Psoas muscle (tissue), 8 donors: ENCODE data around the gene MTF2. TPM values are rescaled to one million over a fixed set of nuclear protein-coding genes. Genes with fewer than 3 reads are reported as not detected.

Experiments used
- ATAC-seq, 4 donors: fragments of 200-7000 bp; cut with Tn5 transposase; one replicate each; pipeline ENCODE4 v1.9.1; 2020; ENCODE audit warnings: moderate library complexity in 3 of 4, mild to moderate bottlenecking in 2 of 4
- DNase-seq, 2 donors: peaks; one replicate each; pipeline ENCODE4 v3.0.0-alpha.2; 2020
- H3K27ac ChIP-seq: fragments of 200-600 bp; one replicate; pipeline ENCODE4 v1.8.0; 2022
- H3K27me3 ChIP-seq, 3 donors: fragments of 200-600 bp in 1 of 3; one replicate each; pipeline versions ENCODE4 v1.6.1 to v1.8.0; 2013 to 2022; ENCODE audit warnings: low read length in 2 of 3, mild to moderate bottlenecking in 2 of 3, moderate library complexity in 1 of 3; ENCODE audit not compliant: insufficient read depth in 3 of 3
- H3K36me3 ChIP-seq, 2 donors: fragments of 200-600 bp in 1 of 2; one replicate each; pipeline versions ENCODE4 v1.6.1 to v1.8.0; 2013 to 2022; ENCODE audit warnings: low read depth in 1 of 2, mild to moderate bottlenecking in 1 of 2, moderate library complexity in 1 of 2; ENCODE audit not compliant: insufficient read depth in 1 of 2
- H3K4me1 ChIP-seq: fragments of 200-600 bp; one replicate; pipeline ENCODE4 v1.8.0; 2022
- H3K4me3 ChIP-seq: fragments of 200-600 bp; one replicate; pipeline ENCODE4 v1.8.0; 2022; ENCODE audit warnings: mild to moderate bottlenecking
- H3K9me3 ChIP-seq: fragments of 200-600 bp; one replicate; pipeline ENCODE4 v1.8.0; 2022
- CTCF ChIP-seq: fragments of 200-600 bp; IDR thresholded peaks from one replicate; pipeline ENCODE4 v1.8.0; 2022; ENCODE audit warnings: antibody characterized with exemption
- WGBS, 3 donors: extraction: QIAGEN DNeasy Blood & Tissue Kit; methylation state at CpG; one replicate each; pipeline versions ENCODE4 v1.1.6 to v1.1.7; 2013; 5-methylcytosine and 5-hydroxymethylcytosine counted together
- intact Hi-C, 2 donors: fragments of 100-400 bp; cut with DNase I; formaldehyde crosslinking; loops; one replicate each; pipeline versions ENCODE4 v1.11.0 to v1.14.2; 2022
- polyA plus RNA-seq, 3 donors: library from polyadenylated mRNA; stranded (reverse); fragments of 200-250 nt; gene quantifications; one replicate each; pipeline ENCODE4 v1.2.3, GENCODE V29; 2013
- total RNA-seq, 4 donors: library from RNA; stranded (reverse); fragmentation: NEBNext Ultra II Directional in 2 of 4; extraction: Animal tissue kit (Norgen Biotek cat#: 25700) in 2 of 4; gene quantifications; one replicate each; pipeline versions ENCODE4 v1.2.1 to v1.2.4, GENCODE V29; 2021 to 2023
- donor health status: healthy with polysubstance abuse.
- donor health status: DM: no; HTN: no; CAD: no; lungs with moderate emphysema.
- donor health status: Bipolar disorder and iron deficiency.
- donor health status: healthy.
- donor health status: DM: yes; HTN: yes; CAD: no.
- donor health status: DM: no; HTN: no; CAD: no.
- donor health status: DM: no; HTN: no; CAD: no.
- donor health status: DM: yes; HTN: yes; CAD: no.

Gene MTF2
- total and polyA plus RNA-seq, 7 donors, result 4.1 to 10.6 (median 7.6) TPM

GRCh38 chr1:93079685-93080141 is 630 bp downstream of the MTF2 start:
- Histone ChIP-seq H3K36me3 (peaks cover 0 to 2% of the 10 kb centered on the region in 2 donors), H3K4me1 (peaks cover 21% of the 10 kb centered on the region), H3K9me3 (peaks cover 5% of the 10 kb centered on the region), H3K4me3 (peak overlapping the region; percentile 82), H3K27ac (peak overlapping the region; percentile 84), H3K27me3 (no peaks in the 10 kb centered on the region)
- TF ChIP-seq CTCF, result no peak
- intact Hi-C loops, result loop anchor here (5.0 kb wide), 2 partner anchors 98 to 103 kb away; partner anchors contain the start of genes CCDC18 (in 1 of the 2) and TMED5 (in 1 of the 2)
- 0 to 2% (median 1%) methylated on average over 13 of the region's 13 CpGs for WGBS, 3 donors
- ATAC-seq (peak in 3 of 4 donors; percentile 12 to 35 (median 29)), DNase-seq (peak; percentile 21 to 56)

- 0 to 2% (median 1%) methylated on average over 5 of the region's 5 CpGs for WGBS, 3 donors
Observed at GRCh38 chr1:93080179-93080823, 1.2 kb downstream of the MTF2 start.

GRCh38 chr1:93081716-93082115 is 2.6 kb downstream of the MTF2 start:
- no peak for DNase-seq
- Histone ChIP-seq H3K27ac (no peak overlapping the region), H3K9me3 (peaks cover 5% of the 10 kb centered on the region), H3K27me3 (no peaks in the 10 kb centered on the region), H3K36me3 (peaks cover 4 to 14% of the 10 kb centered on the region in 2 donors), H3K4me1 (peaks cover 21% of the 10 kb centered on the region), H3K4me3 (peak overlapping the region; percentile 82)
- intact Hi-C loops, result no loop called here
- no peak for ATAC-seq
- no peak for TF ChIP-seq CTCF

More at GRCh38 chr1:93080179-93080823, 1.2 kb downstream of the MTF2 start:
- Histone ChIP-seq H3K4me1 (peaks cover 21% of the 10 kb centered on the region), H3K27ac (peak overlapping the region; percentile 84), H3K36me3 (peaks cover 0 to 6% of the 10 kb centered on the region in 2 donors), H3K9me3 (peaks cover 5% of the 10 kb centered on the region), H3K27me3 (no peaks in the 10 kb centered on the region), H3K4me3 (peak overlapping the region; percentile 82)
- no peak for DNase-seq
- ATAC-seq, result peak; percentile 54 to 72 (median 63)
- TF ChIP-seq CTCF, result peak; percentile 51
- intact Hi-C loops, result no loop called here

GRCh38 chr1:93082313-93082712 is 3.2 kb downstream of the MTF2 start:
- no peak for ATAC-seq
- peaks cover 21% of the 10 kb centered on the region for H3K4me1 ChIP-seq
- no peak for DNase-seq
- no peaks in the 10 kb centered on the region for H3K27me3 ChIP-seq
- intact Hi-C loops, result no loop called here
- no peak overlapping the region for H3K27ac ChIP-seq
- H3K4me3 ChIP-seq, result no peak overlapping the region
- peaks cover 4 to 14% of the 10 kb centered on the region in 2 donors for H3K36me3 ChIP-seq
- peaks cover 5% of the 10 kb centered on the region for H3K9me3 ChIP-seq
- WGBS, 3 donors, result 85 to 91% (median 87%) methylated on average over 3 of the region's 3 CpGs
- TF ChIP-seq CTCF, result no peak
